Omental fat pad (tissue), 4 donors: ENCODE results near the gene PRR27. TPM values are rescaled to one million over a fixed set of nuclear protein-coding genes. Genes with fewer than 3 reads are reported as not detected.

ENCODE experiments used
- ATAC-seq: fragments of 150-250 bp; one replicate; pipeline ENCODE4 v1.9.1; 2016; ENCODE audit warnings: mild to moderate bottlenecking, moderate library complexity; ENCODE audit not compliant: low FRiP score
- DNase-seq: peaks from one replicate; pipeline ENCODE4 v3.0.0-alpha.2; 2019; ENCODE audit warnings: low spot score
- CTCF ChIP-seq, 3 donors: fragments of 450-650 bp; IDR thresholded peaks; one replicate each; pipeline ENCODE4 v1.5.1; 2016 to 2017; ENCODE audit warnings: antibody characterized with exemption in 3 of 3, mild to moderate bottlenecking in 3 of 3, moderate library complexity in 2 of 3
- total RNA-seq, 4 donors: library from RNA; depleted of rRNA; stranded (reverse); fragments of >200 nt; gene quantifications; one replicate each; pipeline ENCODE4 v1.1.0, GENCODE V29; 2016

Gene PRR27
- total RNA-seq, 4 donors from 2014 or later = not detected

DNA sequence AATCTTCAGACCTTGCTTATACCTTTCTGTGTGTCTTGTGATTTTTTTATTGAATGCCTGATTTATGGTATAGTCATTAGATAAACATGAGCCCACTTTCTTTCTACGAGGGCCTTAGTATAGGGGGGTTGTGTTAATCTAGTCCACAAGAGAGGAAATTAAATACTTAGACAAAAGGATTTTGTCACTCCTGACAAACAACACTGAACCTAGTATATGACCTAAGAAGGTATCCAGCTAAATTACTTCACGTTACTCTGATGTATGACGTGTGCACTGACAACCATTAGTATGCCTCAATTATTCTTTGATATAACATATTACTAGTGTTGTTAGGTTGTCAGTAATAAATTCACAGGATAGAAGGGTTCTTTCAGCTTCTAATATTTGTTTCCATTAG lies 2.8 kb upstream of the PRR27 start:
- ATAC-seq (no peak), DNase-seq (no peak)
- no peak for TF ChIP-seq CTCF (IDR thresholded peaks at IDR 0.05)

GRCh38 chr4:70152088-70152487 lies 1.9 kb upstream of the PRR27 start:
- no peak for TF ChIP-seq CTCF (IDR thresholded peaks at IDR 0.05)
- ATAC-seq (no peak), DNase-seq (no peak)

DNA sequence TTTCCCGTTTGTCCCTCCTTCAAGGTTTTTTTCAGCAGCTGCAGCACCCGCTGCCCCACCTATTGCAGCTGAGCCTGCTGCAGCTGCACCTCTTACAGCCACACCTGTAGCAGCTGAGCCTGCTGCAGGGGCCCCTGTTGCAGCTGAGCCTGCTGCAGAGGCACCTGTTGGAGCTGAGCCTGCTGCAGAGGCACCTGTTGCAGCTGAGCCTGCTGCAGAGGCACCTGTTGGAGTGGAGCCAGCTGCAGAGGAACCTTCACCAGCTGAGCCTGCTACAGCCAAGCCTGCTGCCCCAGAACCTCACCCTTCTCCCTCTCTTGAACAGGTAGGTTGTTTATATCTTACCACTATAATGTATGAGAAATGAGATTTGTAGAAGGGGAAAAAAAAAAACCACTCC lies 4.5 kb downstream of the PRR27 start:
- DNase-seq = no peak
- no peak for ATAC-seq
- TF ChIP-seq CTCF (IDR thresholded peaks at IDR 0.05) = no peak

- DNase-seq = no peak
- no peak for TF ChIP-seq CTCF (IDR thresholded peaks at IDR 0.05)
- no peak for ATAC-seq
Measured at GRCh38 chr4:70177090-70177489, 23.1 kb downstream of the PRR27 start.

DNA sequence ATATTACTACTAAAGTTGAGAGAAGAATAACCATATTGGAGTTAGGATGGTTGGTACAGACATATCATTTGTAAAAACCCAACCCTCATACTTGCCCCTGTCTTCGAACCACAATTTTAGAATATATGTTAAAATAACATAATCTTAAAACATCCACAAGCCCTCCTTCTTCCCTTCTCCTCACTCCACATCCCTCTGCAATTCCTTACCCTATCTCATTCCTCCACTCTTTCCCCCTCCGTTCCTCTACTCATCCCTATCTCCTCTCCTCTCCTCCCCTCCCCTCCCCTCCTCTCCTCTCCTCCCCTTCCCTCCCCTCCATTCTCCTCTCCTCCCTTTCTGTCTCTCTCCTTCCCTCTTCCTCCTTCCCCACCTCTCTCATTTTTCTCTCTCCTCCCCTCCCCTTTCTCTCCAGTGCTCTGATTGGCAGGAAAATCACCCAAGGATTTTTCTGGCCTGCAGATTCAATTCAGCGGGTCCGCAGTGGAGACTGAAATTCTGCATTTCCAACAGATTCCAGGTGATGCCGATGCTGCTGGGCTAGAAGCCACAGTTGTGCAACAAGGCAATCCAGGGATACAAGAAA lies 24.1 kb downstream of the PRR27 start:
- DNase-seq = no peak
- no peak for TF ChIP-seq CTCF (IDR thresholded peaks at IDR 0.05)
- no peak for ATAC-seq

DNA sequence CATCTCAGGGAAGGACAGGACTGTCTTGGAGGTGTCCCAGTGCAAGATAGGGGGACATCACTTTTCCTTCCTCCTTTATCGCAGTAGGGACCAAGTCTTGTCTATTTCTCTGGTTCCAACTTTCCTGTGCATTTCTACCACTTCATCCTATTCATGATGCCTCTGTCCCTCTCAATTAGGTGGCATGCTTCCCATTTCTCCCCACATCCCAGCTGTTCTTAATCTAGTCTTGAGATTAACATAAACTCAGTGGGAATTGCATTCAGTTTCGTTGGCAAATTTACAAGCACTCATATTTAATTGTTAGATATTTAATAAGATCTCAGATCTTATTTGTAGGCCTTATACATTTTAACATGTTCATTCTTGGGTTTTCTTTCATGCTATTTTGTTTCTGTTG lies 25.8 kb downstream of the PRR27 start:
- no peak for TF ChIP-seq CTCF (IDR thresholded peaks at IDR 0.05)
- DNase-seq (no peak), ATAC-seq (no peak)

GRCh38 chr4:70181864-70182263 lies 27.8 kb downstream of the PRR27 start:
- ATAC-seq (no peak), DNase-seq (no peak)
- no peak for TF ChIP-seq CTCF (IDR thresholded peaks at IDR 0.05)
